ENCODE data around the gene LGALS12.
"Not testable (repeated sequence)": the region's sequence is repeated elsewhere in the genome, so short reads cannot be mapped to it uniquely, and the experiment has no call there.

LGALS12 gene

DNA sequence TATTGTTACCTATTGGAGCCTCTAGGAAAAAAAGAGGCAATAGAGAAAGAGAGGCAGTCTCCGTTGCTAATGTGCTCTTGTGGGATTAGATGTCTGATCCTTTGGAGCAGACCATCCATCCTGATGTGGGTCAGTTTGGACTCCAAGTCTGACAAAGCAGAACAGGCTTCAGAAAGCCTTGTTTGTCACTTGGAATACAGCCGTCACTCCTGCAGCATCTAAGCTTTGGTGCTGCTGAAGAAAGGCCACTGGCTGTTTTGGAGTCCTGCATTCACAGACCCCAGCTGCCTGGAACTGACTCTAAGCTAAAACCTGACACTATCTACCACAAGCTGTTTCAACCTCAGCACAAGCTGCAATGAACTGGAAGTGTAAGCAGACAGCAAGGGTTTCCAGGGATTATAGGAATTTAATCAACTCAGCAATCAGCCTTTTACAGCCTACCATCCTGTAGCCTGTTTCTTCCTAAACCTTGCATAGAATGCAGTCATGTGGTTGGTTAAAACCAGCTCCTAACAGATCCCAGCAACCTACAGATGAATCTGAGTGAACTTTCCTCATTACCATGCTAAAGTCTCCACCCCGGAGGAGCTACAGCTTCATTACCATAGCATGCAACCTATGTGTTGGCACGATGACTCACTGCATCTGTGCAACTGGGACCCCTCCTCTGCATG lies 27.1 kb downstream of the LGALS12 start:
- no peak for DNase-seq (ENCODE audit: low spot score)

DNA sequence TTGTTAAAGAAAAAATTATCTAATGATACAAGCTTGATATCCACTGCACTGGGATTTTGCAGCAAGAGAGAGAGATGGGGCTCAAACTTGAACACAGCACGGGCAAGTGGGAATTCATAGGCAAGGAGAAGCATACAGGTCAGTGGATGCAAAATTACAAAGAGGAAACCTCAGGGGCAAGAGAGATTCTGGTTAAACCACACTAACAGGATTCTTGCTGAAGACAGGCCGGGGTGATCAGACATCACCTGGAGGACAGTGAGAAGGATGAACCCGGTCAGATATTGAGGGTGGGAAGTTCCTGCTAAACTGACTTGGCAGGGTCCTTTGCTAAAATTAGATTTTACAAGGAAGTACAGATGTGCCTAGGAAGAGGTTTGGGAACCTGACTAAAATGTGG lies 28.2 kb downstream of the LGALS12 start:
- DNase-seq (ENCODE audit: low spot score), result no peak

DNA sequence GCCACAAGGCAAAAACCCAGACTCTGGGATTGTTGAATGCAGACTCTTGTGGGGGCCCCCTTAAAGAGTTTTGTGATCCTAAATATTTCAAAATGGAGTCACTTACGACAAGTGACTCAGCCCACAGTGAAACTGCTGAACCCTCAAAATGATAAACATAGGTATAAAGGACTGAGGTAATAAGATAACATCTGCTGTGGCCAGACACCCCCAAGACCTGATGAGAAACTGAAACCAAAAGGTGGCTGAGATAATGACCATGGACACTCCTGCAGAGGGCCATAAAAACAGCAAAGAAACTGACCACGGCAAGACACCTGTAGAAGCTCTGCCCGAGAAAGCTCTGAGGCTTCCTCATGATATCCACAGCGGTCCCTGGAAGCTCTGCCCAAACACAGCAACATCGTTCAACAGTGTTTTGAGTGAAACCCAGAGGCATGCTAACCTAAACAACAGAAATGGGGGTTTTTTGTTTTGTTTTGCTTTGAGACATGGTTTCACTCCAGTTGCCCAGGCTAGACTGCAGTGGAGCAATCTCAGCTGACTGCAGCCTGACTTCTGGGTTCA lies 29.1 kb downstream of the LGALS12 start:
- no peak for DNase-seq (ENCODE audit: low spot score)

DNA sequence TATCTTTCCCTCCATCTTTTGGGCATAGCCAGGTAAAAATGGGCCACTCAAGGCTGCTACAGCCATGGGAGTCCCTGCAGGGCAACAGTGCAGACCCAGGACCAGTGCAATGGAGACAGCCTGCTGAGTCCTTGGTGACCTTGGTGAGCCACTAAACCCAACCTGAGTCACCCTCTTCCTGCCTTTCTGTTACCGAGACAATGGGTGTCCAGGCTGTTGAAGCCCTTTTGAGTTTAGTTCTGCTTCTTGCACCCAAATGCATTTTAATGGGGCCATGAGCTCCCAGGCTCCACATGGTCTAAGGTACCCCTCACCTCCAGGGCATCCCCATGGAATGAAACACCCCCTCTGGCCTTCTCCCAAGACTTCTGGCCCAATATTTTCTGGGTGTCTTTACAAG lies 29.9 kb downstream of the LGALS12 start:
- no peak for DNase-seq (ENCODE audit: low spot score)

DNA sequence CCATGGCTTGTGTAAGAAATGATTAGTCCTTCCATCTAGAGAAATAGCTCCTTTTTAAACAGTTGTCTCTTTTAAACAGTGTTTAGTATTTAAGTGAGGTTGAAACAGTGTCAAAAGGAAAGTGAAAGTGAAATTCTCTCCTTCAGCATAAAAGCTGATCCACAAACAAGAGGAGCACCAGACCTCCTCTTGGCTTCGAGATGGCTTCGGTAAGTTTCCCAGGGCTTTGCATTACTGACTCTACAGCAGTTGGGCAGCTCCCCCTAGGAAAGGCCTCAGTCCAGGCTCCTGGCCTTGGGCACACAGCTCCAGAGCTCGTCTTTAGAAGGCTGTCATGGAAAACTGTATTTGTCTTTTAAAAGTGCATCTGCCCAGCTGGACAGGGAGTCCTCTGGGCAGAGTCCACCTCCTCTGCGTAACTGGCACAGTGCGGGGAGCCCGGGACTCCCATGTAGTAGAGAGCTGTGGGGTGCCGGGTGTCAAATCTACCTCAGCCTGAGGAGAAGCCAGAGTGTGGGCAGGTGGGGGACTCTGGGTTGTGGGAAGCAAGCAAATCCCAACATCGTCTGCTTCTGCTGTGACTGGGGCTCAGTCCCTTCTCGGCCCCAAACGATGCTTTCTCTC lies 30.9 kb downstream of the LGALS12 start, which contains the start of gene PLAAT4:
Gene PLAAT4 (plus strand): TSS at position 140 of the 624 bp plus-strand sequence. CDS start 61 bp downstream, at position 201.
- DNase-seq (ENCODE audit: low spot score), result no peak

DNA sequence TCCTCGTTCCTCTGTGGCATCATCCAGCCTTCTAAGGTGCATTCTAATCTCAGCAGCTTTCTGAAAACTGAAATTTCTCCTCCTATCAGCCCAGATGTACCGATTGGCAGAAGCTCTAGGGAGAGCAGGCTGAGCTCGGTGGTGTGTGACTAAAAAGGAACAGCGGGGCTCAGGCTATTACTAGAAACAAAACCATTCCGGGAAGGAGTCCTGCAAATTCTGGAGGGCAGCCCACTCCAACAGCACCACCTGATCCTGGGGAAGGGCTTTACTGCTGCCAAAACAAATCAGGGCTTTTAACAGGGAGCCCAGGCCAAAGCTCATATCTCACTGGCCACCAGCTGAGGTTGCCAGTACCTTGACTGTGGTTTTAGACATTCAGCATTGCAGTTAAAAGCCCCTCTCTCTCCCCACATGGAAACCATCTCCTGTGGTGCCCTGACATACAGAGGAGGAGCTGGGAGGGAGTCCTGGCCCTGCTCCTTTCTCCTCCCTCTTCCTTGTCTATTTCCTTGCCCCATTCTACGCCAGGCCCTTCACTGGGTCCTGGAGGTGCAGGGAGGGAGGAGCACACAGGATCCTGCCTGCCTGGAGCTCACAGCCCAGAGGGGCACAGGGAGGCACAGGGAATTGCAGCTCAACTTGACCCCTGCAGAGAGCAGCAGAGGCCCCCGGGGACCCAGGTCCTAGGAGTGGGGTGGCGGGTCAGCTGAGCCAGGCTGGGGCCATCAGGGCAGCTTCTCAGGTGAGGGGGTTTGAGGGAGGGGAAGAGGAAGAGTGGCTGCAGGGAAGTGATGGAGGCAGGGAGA lies 31.6 kb downstream of the LGALS12 start:
- DNase-seq (ENCODE audit: low spot score), result no peak

DNA sequence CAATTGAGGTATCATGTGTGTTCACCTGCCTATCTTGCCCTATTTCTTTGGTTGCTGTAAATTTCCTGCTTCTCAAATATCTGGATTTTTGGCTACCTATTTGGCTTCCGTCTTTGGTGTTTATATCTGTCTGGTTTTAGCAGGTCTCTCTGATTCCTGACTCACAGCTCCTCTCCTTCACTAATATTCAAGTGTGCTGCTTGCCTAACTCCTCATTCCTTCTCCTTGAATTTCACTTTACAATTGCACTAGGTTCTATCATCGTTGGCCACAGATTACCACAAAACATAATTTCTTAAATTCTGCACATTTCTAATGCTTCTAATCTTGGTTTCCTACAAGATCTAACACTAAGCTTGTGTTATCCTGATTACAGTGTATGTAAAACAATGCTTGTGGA lies 36.6 kb downstream of the LGALS12 start:
- DNase-seq (ENCODE audit: low spot score), result not testable (repeated sequence)

DNA sequence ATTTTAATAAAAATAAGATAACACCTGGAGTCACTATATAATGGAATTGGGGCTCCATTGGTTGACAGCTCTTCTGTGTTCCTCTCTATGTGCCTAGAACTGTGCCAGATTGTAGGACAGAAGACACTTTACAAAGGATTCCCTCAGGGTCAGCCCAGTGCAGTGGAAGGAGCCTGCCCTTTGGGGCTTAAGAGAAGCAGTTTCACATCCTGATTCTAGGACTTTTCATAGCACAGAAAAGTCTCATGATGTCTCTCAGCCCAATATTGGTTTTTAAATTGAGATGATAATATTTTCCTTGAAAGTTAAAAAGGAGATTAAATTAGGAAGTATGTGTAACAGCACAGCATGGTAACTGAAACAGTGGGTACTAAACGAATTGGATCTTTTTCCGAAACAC lies 37.8 kb downstream of the LGALS12 start:
- no peak for DNase-seq (ENCODE audit: low spot score)

DNA sequence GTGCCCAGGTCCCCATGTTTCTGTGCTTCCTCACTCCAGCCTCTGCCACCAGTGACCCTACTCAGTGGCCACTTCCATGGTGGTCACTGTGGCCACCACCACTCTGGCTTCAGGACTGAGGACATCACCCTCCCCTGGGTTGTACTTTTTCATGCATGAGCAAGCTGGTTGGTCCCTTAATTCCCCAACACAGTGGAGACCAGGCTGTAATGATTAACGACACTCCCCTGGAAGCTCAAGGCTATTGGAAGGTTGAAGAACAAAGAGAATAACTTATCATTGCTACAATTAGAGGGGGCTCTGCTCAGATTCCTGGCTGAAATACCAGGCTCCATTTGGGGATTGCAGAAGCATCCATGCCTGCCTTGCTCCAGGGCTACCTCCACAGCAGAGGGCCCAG lies 41.2 kb downstream of the LGALS12 start:
- DNase-seq (ENCODE audit: low spot score), result no peak

DNA sequence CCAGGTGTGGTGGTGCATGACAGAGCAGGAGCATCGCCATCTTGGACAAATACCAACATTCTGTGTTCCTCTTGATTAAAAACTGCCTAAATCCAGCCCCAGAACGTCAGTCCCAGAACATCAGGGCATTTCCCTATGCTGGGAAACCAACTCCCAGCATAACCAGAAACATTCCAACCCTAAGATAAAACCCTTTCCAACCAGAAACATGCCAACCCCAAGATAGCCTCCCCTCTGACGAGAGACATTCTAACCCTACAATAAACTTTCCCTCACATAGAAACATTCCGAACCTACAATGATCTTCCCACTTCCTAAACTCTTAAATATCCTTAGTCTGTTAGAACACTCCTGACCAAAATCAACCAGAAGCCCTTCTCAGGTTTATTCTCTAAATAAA lies 42.3 kb downstream of the LGALS12 start:
- DNase-seq (ENCODE audit: low spot score), result no peak

DNA sequence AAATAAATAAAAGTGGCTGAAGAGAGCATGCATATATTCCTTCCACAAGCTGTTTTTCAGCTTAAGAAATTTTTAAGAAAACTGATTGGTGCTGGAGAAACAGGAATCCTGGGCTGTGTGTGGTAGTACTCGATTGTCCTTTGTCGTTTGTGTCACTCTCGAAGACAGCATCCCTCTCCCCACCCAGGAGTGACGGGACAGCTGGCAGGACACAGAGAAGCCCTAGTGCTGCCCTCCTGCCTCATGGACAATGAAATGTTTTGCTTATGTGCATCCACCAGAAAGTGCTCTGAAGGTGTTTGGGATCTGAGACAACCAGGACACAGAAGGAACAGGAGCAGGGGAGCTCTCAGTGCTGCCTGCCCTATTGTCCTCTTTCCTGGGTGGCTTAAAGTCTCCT lies 43.5 kb downstream of the LGALS12 start:
- DNase-seq (ENCODE audit: low spot score), result no peak

DNA sequence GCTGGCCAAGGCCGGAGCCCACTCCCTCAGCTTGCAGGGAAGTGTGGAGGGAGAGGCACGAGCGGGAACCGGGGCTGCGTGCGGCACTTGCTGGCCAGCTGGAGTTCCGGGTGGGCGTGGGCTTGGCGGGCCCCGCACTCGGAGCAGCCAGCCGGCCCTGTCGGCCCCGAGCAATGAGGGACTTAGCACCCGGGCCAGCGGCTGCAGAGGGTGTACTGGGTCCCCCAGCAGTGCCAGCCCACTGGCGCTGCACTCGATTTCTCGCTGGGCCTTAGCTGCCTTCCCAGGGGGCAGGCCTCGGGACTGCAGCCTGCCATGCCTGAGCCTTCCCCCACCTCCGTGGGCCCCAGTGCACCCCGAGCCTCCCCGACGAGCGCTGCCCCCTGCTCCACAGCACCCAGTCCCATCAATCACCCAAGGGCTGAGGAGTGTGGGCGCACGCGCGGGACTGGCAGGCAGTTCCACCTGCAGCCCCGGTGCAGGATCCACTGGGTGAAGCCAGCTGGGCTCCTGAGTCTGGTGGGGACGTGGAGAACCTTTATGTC lies 44.3 kb downstream of the LGALS12 start:
- not testable (repeated sequence) for DNase-seq (ENCODE audit: low spot score)

DNA sequence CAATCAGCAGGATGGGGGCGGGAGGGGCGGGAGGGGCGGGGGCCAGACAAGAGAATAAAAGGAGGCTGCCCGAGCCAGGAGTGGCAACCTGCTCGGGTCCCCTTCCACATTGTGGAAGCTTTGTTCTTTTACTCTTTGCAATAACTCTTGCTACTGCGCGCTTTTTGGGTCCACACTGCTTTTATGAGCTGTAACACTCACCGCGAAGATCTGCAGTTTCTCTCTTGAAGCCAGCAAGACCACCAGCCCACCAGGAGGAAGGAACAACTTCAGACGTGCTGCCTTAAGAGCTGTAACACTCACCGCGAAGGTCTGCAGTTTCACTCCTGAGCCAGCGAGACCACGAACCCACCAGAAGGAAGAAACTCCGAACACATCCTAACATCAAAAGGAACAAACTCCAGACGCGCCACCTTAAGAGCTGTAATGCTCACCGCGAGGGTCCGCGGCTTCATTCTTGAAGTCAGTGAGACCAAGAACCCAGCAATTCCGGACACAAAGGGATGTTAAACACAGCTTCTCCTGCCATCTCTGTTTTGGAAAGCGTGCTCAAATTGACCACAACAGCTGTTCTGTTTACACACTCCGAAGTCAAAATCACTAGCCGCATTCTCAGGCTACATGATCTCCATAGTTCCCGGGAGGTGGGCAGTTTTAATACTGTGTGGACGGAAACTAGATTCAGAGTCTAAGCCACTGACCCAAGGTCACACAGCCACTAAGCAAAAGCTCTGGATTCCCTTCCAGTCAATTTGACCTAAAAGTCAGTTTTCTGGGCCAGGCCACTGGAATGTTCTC lies 45.4 kb downstream of the LGALS12 start:
- no peak for DNase-seq (ENCODE audit: low spot score)

DNA sequence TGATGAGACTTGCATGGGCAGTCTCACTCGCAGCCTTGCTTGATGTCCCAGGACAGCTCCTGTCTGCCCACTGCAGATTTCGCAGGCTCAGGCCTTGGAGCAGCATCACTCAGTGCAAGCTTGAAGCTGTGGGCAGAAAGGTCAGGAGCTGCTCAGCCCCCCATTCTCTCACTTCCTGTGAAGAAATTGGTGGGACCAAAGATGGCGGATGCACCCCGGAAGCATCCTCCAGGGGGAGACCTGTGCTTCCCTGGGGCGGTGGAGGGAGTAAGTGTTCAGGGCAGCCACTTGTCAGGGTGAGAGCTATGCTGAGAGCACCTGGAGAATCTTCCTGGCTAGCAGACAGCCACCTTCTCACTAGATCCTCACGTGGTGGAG lies 46.0 kb downstream of the LGALS12 start:
- DNase-seq (ENCODE audit: low spot score), result no peak

DNA sequence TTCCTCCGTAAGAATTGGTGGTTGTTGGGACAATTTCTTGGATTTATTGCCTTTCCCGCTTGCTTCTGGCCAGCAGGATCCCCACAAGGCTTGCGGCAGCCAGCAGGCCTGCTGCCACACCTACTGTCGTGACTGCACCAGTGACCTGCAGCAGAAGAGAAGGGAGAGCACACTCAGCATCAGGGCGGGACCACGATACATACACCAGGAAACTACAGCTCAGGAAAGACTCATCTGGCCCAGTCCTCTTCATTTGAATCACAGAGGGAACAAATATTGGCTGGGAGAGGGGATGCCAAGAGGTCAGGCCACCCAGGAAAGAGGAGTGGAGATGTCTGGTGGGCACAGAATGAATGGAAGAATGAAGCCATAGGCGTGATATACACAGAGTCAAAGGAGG lies 47.0 kb downstream of the LGALS12 start:
- no peak for DNase-seq (ENCODE audit: low spot score)

DNA sequence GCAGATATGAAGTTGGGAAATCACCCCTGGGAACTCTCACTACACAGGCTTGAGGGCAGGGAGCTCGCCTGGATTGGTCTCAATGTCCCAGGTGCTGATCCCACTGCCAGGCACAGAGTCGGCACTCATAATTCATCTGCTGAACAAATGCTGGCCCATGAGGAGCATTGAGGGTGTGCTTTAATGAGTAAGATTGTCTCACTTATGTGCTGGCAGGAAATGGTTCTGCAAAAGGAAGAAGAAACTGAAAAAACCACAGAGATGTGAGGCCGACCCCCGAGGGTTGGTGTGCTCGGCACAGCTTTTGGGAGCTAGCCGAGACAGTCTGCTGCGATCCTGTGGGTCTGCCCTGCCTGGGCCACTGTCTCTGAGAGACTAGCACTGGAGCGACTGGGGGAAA lies 47.9 kb downstream of the LGALS12 start:
- DNase-seq (ENCODE audit: low spot score), result no peak

DNA sequence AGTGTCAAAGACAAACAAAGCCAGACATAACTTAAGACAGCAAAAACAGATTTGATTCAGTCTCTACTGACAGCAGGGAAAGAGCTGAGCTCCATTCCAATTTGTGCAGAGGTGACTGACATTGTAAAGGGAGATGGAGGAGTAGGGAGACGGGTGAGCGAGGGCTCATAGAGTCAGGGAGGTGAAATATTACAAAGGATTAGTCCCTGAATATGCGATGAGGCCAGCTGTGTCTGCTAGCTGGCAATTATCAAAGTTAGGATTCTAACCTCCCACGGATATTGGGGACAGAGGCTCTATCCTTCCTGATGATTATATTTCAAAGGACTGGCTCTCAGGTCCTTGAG lies 49.0 kb downstream of the LGALS12 start:
- DNase-seq (ENCODE audit: low spot score), result no peak

DNA sequence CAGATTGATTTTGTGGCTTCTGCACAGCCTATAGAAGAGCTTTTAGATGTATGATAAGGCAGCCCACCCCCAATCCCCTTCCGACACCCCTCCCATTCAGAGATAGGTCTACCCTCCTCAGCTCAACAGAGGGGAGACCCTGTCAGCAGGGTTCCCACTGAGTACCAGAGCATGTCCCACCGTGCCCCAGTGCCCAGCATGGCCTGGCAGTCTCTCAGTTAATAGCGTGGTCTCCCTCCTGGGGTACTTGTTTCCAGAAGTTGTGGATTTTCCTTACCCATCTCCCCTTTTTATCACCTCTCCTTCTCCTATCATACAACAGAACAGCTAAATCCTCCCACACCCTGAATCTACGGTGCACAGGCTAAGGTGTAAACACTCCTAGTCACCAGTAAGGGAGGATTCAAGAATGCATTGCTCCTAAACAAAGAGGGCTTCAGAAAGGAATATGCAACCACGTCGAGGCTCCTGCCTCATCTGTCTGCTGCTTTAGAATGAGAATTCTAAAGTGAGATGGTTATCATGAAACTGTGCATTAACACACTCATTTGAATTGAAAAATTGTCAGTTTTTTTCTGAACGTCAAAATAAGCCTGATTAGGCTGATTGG lies 50.6 kb downstream of the LGALS12 start:
- DNase-seq (ENCODE audit: low spot score), result no peak

DNA sequence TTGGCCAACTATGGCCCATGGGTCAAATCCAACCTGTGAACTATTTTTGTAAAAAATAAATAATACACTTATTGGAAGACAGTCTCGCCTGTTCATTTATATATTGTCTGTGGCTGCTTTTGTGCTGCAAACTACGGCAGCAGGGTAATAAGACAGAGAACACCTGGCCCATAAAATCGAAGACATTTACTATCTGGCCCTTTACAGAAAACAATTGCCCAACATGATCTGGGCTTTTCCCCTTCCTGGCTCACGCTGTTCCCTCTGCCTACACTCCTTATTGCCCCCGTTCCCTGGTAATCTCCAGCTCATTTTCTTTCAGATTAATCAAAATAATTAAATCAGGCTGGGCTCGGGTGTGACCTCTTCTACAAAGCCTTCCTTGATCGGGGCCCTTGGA lies 51.7 kb downstream of the LGALS12 start:
- no peak for DNase-seq (ENCODE audit: low spot score)

DNA sequence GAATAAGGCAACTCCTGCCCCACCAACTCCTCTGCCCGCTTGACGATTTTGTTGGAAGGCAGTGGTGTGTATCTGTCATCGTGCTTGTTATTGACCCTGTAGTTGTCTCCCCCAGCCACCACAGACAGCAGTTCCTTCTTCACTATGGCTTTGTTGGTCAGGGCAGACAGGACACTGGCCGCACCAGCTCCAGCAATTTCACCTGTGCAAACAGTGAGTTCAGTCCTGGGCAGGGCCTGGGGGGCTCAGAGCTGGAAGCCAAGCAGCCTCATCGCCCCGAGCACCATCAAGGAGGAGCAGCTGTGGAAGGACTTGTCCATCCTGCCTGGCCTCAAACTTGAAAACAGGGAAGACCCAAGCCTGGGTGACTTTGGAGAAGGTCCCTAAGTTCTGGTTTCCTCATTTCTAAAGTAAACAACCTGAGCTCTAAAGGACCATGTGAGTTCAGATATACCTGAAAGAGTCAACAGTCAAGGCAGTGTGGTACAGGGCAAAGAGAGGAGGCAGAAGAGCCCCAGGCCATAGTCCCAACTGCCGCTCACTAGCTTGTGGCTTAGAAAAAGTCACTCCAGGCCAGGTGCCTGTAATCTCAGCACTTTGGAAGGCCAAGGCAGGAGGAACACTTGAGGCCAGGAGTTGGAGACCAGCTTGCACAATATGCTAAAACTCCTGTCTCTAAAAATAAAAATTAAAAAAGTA lies 52.7 kb downstream of the LGALS12 start:
- DNase-seq (ENCODE audit: low spot score), result no peak

Measured in SK-N-DZ (cell line).